Dermis blood vessel endothelial cell (primary cell): ENCODE results near the gene SLC25A22. TPM values are rescaled to one million over a fixed set of nuclear protein-coding genes. Genes with fewer than 3 reads are reported as not detected.

Experiments
- DNase-seq: peaks from one replicate; pipeline ENCODE4 v3.0.0; 2010
- total RNA-seq: library from RNA; depleted of rRNA; stranded (reverse); fragments of >200 nt; gene quantifications from 2 replicates; pipeline ENCODE4 v1.2.3, GENCODE V29; 2014

SLC25A22 gene
- total RNA-seq, 1 donor from 2014 or later, result 7.1 TPM

DNA sequence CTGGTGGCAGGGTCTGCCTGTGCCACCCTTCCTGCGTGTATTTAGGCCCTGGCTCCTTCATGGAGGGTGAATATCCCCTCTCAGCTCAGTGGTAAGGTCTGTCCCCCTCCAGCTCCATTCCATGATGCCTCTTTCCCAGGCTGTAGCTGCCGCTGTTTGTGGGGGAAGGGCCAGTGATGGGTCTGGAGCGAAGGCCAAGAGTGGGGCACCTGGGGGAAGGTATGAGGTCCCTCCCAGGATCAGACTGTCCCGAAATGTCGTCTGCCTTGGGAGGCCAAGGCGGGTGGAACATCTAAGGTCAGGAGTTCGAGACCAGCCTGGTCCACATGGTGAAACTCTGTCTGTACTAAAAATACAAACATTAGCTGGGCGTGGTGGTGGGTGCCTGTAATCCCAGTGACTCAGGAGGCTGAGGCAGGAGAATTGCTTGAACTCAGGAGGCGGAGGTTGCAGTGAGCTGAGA lies 35.8 kb upstream of the SLC25A22 start:
- no peak for DNase-seq

DNA sequence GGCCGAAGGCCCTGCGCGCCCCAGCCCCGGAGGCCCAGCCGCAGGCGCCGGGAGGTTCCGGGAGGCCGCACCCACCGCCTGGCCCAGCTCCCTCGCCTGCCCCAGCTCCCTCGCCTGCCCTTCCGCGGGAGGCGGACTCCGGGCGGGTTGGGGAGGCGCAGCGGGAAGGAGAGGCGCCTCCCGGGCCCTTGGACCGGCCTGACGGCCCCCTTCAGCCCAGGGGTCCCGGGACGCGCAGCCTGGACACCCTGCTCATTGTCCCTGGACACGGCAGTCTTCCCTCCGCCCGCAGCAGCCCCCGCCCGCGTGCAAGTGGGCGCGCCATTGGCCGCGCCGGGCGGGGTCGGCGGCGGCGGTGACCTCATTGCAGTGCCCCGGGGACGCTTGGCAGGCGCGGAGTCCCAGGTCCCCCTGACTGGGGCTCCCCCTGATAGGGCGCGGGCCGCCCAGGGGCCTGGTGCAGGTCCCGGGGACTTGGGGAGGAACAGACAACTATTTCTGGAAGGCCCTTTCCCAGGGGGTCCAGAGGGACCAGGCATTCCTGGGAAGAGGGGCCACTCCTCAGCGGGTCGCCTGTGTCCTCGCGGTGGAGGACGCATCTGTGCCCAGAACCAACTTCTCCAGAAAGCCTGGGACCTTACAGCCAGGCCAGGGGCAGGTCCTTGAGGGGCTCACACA lies 35.2 kb upstream of the SLC25A22 start:
- DNase-seq, result peak; percentile 61

GRCh38 chr11:832529-833113 lies 34.5 kb upstream of the SLC25A22 start, which contains the start of gene CD151:
Gene CD151 (plus strand): TSS chr11:832952. CDS start chr11:836070, 3,118 bp downstream.
- DNase-seq, result peak; percentile 69

GRCh38 chr11:831961-832528 lies 34.0 kb upstream of the SLC25A22 start:
- no peak for DNase-seq

DNA sequence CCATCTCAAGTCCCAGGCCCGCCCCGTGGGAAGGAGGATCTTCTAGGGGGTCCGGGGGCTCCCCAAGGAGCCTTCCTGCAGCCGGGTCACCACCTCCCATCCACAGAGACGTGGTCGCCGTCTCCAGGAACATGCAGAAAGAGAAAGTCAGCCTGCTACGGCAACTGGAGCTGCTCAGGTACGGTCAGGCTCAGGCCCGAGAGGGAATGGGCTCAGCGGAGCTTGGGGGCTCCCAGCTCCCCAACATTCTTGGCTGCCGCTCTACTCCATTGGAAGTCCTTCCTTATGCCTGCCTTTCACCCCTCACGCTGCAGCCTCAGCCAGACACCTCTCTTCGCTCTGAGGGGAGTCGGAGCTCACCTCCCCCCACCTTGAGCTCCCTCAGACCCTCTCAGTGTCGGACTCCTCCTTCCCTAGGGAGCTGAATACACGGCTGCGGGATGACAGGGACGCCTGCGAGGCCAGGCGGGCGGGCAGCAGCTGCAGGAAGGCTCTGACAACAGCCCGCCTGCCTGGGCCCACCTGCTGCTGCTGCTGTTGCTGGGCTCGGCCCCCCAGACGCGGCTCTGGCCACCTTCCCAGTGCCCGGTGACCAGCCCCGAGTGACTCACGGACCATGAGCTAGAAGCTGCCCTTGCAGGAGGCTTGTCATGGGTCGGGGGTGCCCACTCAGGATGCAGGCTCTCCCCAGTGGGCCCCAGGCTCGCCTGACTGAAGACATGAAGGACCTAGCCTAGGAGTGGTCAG lies 33.2 kb upstream of the SLC25A22 start:
- peak; percentile 69 for DNase-seq

GRCh38 chr11:830295-831117 lies 32.4 kb upstream of the SLC25A22 start:
- peak; percentile 82 for DNase-seq

- no peak for DNase-seq
These were observed 31.8 kb upstream of the SLC25A22 start for GRCh38 chr11:829847-830294.

GRCh38 chr11:829176-829846 lies 31.2 kb upstream of the SLC25A22 start:
- DNase-seq, result peak; percentile 82

- no peak for DNase-seq
These were observed 30.6 kb upstream of the SLC25A22 start for GRCh38 chr11:828506-829175.

GRCh38 chr11:827897-828192 lies 29.8 kb upstream of the SLC25A22 start, which contains the start of gene CRACR2B:
Gene CRACR2B (plus strand): TSS chr11:827919. CDS start chr11:828608, 689 bp downstream.
- DNase-seq, result no peak

DNA sequence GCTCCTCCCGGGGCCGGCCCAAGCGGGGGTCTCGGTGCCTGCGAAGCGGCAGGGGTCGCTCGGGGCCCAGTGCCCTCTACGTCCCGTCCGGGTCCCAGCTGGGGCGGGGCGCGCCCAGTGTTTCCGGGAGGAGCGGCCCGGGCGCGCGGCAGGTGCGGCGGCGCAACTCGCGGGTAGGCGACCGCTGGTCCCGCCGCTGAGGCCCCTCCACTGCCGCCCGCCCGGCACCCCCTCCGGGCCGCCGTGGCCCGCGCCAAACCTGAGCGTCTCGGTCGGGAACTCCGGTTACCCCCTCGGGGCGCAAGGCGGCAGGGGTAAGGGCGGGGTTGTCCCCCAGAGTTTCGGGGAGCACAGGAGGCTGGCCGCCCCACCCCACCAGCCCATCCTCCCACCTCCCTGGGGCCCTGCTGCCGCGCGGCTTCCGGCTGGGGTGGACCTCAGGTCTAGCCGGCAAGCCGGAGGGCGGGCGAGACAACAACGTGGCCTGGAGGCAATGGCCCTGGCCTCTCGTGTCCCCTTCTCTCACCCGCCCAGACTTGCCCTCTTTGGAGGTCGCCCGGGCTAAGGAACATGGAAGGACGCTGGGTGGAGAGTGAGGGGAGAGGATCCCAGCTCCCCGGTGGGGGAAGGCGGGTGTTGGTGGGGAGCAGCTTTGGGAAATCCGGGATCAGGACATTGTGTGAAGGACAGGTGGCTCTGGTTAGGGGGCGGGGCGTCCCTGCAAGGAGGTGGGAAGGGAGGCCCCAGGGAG lies 29.2 kb upstream of the SLC25A22 start:
- no peak for DNase-seq

- no peak for DNase-seq
These were observed 28.7 kb upstream of the SLC25A22 start for GRCh38 chr11:826836-827145.

- no peak for DNase-seq
These were observed 28.1 kb upstream of the SLC25A22 start for GRCh38 chr11:826227-826621.

DNA sequence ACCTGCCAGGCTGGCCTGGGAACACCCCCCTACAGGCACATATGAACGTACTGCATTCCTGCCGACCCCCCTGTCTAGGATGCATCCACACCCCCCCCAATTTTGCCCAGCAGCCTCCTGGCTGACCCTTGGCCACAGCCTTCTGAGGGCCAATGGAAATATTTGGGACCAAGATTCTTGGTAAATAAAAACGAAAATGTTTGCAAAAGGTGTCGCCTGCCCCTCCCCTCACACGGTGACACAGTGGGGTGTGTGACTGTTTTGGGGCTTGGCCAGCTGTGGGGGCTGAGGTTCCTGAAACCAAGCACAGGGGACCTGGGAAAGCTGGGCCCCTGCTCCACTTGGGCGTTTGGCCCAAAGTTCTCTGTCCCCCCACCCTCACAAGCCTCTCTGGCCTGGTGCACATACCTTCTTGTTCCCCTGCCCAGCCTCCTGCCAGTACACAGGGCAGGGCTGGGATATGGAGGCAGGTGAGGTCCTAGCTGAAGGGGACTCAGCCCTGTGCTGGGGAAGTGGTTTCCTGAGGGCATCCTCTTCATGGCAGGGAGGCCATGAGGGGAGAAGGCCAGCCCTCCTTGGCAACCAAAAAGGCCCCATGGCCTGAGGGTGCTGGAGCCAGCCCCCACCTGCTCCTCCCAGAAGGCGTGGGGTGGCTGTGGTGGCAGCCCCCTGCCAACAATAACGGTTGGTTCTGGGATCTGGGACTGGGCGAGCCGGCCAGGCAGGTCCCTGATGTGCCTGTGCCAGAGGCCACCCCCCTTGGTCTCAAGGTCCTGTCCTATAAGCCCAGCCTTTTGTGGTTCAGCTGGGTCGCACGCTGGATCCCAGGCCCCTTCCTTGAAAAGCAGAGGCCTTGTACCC lies 27.5 kb upstream of the SLC25A22 start:
- no peak for DNase-seq

GRCh38 chr11:824942-825341 lies 26.9 kb upstream of the SLC25A22 start:
- DNase-seq, result no peak

- no peak for DNase-seq
These were observed 26.3 kb upstream of the SLC25A22 start for GRCh38 chr11:824292-824880.

DNA sequence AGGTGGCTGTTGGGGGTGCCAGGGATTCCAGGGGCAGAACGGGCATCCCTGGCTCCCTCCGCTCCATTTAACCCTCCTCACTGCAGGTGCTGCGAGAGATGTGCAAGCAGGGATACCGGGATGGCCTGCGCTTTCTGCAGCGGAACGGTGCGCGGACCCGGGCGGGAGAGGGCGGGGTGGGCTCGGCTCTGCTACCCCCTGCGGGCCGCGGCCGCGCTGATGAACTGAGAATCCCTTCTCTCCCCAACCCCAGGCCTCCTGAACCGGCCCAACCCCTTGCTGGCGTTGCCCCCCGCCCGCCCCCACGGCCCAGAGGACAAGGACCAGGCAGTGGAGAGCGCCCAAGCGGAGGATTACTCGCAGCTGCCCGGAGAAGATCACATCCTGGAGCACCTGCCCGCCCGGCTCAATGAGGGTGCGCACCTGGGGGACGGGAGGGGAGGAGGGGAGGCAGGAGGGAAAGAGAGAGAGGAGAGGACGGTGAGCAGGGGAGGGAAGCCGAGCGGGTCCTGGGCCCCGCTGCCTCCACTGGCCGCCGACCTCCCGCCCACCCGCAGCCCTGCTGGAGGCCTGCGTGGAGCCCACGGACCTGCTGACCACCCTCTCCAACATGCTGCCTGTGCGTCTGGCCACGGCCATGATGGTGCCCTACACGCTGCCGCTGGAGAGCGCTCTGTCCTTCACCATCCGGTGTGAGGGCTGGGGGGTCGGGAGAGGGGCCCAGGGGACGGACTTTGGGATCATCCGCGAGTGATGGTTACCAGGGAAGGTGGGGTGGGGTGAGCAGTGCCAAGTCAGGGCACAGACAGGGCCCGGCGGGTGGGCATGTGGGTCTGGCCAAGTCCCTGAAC lies 25.6 kb upstream of the SLC25A22 start:
- no peak for DNase-seq
